IMR-90 (cell line): ENCODE results near the gene NACA.

ENCODE experiments used
- CEBPB ChIP-seq: IDR thresholded peaks from 2 replicates; pipeline ENCODE4 v1.6.1; 2012; ENCODE audit warnings: low read depth, low read length, improper control_type of control experiment
- CHD1 ChIP-seq: IDR thresholded peaks from 2 replicates; pipeline ENCODE4 v1.6.1; 2012; ENCODE audit warnings: low read depth, low read length, improper control_type of control experiment
- CTCF ChIP-seq: conservative IDR thresholded peaks from 2 replicates; pipeline ENCODE4 v1.5.1; 2012; ENCODE audit warnings: mild to moderate bottlenecking, low read depth, low read length, improper control_type of control experiment
- MAFK ChIP-seq: IDR thresholded peaks from 2 replicates; pipeline ENCODE4 v1.6.1; 2012; ENCODE audit warnings: low read depth, low read length, improper control_type of control experiment
- POLR2A ChIP-seq: IDR thresholded peaks from 2 replicates; pipeline ENCODE4 v1.6.1; 2012; ENCODE audit warnings: mild to moderate bottlenecking, low read depth, low read length
- RAD21 ChIP-seq: IDR thresholded peaks from 2 replicates; pipeline ENCODE4 v1.6.1; 2012; ENCODE audit warnings: low read length, improper control_type of control experiment
- SMC3 ChIP-seq: fragments of 150-350 bp; IDR thresholded peaks from 2 replicates; pipeline ENCODE4 v1.6.1; 2016; ENCODE audit warnings: low read depth, mild to moderate bottlenecking, antibody characterized with exemption, low read length, moderate library complexity
- USF2 ChIP-seq: fragments of 150-350 bp; IDR thresholded peaks from 2 replicates; pipeline ENCODE4 v1.6.1; 2017; ENCODE audit warnings: mild to moderate bottlenecking, antibody characterized with exemption, low read length, low read depth

GRCh38 chr12:56725723-56726102 is 614 bp upstream of the NACA start:
- TF ChIP-seq CTCF (no peak), POLR2A (no peak), SMC3 (no peak), CHD1 (no peak), MAFK (no peak), CEBPB (no peak), RAD21 (no peak), USF2 (no peak)
